ENCODE results near the gene FAM184A.

FAM184A gene

GRCh38 chr6:118921084-118921483 is 157.4 kb downstream of the FAM184A start:
- TF ChIP-seq CTCF (conservative IDR thresholded peaks at IDR 0.05): no peak

GRCh38 chr6:118918329-118918725 is 160.1 kb downstream of the FAM184A start:
- no peak for TF ChIP-seq CTCF (conservative IDR thresholded peaks at IDR 0.05)
- H3K27ac ChIP-seq: no peak overlapping the region

More at GRCh38 chr6:118921084-118921483, 157.4 kb downstream of the FAM184A start:
- H3K27ac ChIP-seq: no peak overlapping the region

DNA sequence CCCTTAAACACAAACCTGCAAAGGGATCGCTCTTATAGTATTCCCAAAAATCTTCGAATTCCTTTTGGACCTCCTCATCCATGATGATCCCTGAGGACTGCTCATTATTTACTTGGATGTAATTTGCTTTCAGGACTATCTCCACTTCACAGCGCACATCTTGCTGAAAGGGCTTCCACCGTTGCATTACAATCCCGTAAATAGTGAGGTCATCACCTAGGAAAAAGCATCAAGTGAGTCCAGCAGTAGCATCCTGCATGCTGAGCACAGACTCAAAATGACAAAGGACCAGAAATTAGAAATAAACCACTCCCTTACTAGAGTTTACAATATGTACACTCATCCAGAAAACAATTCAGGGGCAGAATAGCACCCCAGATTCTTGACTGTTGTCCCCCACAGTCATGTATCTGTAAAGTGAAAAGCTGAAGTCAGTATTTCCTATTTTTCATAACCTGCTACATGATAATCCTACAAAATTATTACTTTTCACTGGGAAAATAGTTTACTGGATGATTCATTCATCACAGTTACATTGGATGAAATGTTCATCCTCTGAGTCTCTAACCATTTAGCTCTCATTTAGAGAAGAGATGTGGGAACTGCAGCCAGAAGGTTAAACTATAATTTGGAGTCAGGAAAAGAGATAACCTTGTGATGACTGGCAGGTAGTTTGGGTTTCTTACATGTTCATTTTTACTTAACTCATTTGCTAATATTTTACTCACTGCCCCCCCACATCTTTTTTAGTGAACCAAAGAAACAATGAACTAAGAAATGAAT is 160.7 kb downstream of the FAM184A start:
- TF ChIP-seq CTCF (conservative IDR thresholded peaks at IDR 0.05): no peak
- H3K27ac ChIP-seq: no peak overlapping the region

DNA sequence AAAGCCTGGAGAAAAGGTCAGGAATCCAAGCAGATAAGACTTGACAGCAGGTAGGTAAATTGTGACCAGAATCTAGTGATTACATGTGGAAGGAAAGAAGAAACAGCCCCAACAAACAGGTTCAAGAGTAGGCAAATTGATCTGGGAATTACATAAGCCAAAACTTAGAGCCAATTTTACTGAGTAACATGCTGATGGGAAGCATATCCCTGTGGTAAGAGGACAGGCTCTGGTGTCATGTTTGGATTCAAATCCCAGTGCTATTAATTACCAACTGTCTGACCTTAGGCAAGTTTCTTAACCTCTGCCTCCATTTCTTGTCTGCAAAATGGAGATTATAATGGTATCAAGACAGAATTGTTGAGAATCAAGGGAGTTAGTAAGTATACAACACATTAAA is 163.9 kb downstream of the FAM184A start:
- H3K27ac ChIP-seq: no peak overlapping the region
- no peak for TF ChIP-seq CTCF (conservative IDR thresholded peaks at IDR 0.05)

- TF ChIP-seq CTCF (conservative IDR thresholded peaks at IDR 0.05): no peak
- H3K27ac ChIP-seq: no peak overlapping the region
Observed at GRCh38 chr6:118913161-118913560, 165.3 kb downstream of the FAM184A start.

DNA sequence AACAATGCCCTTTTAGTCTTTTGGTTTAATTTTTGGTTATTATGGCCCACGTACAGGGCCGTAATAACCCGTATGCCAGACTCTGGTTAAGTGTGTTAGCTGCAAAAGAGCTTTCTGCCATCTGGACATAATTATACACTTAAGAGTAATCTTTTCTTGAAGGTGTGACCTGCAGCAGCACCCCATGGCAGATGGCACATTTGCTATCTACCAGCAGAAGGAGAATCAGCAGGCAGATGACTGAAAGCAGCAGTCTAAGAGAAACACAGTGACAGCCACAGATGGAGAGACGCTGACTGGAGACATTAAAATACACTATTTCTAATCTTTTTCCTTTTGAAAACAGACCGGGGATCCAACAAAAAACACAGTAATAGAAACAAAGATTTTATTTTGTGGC is 165.8 kb downstream of the FAM184A start:
- no peak for TF ChIP-seq CTCF (conservative IDR thresholded peaks at IDR 0.05)
- H3K27ac ChIP-seq: no peak overlapping the region
